Pulmonary artery endothelial cell (primary cell): ENCODE results near the gene ELAVL4. TPM values are rescaled to one million over a fixed set of nuclear protein-coding genes. Genes with fewer than 3 reads are reported as not detected.

Source experiments
- DNase-seq: peaks from one replicate; pipeline ENCODE4 v3.0.0-alpha.2; 2011; ENCODE audit warnings: low read depth, low spot score
- total RNA-seq: library from RNA; depleted of rRNA; stranded (reverse); fragments of >200 nt; gene quantifications from 2 replicates; pipeline ENCODE4 v1.2.3, GENCODE V29; 2014

The ELAVL4 gene
- total RNA-seq, 1 donor from 2014 or later, result not detected

DNA sequence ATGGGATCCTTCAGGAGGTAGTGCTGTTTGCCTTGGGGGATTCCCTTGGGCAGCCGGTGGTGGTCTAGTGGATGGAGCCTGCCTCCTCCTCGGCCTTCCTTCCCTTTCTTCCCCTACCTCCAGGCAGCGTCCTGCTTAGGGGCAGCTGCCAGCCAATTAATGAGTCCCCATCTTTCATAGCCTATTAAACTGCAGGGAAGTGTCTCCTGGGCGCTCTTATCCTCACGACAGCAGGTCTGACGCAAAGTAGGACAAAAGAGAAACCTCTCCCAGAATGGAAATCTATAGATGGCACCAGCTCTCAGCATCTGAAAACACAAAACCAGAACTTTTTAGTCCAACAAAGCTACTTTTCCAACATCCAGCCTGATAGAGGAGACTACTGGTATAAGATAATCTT lies 69.3 kb downstream of the ELAVL4 start:
- no peak for DNase-seq

DNA sequence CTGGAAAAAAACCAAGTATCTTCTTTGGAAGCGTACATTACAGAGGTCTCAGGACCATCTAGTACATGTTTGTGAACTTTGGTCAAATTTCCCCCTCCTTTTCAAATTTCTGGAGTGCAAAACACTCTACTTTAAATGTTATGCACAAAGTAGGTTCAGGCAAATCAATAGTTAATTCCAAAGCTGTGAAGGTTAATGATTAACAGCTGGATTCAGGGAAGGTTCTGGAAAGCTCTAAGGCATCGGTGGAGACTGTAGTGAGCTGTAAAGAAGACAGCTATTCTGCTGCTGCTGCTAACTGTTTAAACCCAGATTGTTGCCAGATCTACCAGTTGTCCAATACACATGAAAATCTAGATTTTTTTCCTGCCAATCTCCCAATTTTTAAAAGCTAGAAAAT lies 70.9 kb downstream of the ELAVL4 start:
- no peak for DNase-seq

DNA sequence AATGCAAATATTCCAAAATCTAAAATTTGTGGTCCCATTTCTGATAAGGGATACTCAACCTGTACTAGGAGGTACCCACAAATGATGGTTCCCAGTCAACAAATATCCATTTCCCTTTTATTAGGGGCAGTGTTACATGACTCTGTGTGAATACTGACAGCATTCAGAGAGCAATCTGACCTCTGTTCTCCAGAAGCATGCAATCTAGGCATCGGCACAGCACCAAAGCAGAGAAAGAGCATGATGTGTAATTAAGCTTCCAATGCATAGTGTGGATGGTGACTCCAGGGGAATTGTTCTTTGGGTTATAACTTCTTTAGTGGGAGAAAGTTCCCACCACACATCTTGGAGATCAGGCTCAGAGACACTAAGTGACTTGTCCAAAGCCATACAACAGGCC lies 71.6 kb downstream of the ELAVL4 start:
- no peak for DNase-seq

DNA sequence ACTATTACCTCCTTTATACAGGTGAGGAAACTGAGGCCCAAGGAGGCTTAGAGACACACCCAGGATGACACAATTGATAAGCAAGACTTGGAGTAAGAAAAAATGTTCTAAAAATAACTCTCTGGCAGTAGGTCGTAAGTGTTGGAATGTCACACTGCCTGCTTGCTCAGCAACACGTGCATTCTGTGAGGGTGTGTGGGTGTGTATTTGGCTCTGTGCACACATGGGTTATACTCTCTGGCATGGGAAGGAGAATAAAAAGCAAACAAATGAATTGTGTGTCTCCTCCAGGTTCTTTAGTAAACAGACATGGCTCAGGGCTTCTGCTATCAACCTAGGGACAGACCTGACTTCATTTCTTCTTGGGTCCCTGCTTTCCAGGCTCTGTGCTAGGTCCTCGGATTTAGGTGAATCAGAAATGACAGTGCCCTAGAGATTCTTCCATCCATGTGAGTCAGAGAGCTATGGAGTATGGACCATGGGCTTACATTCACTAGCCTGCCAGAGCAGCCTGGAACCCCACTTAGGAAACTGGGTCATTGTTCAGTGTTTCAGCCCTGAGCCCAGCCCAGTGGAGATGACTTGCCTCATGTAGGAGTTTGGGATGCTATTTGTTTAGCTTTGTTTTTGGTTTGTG lies 72.4 kb downstream of the ELAVL4 start:
- no peak for DNase-seq

DNA sequence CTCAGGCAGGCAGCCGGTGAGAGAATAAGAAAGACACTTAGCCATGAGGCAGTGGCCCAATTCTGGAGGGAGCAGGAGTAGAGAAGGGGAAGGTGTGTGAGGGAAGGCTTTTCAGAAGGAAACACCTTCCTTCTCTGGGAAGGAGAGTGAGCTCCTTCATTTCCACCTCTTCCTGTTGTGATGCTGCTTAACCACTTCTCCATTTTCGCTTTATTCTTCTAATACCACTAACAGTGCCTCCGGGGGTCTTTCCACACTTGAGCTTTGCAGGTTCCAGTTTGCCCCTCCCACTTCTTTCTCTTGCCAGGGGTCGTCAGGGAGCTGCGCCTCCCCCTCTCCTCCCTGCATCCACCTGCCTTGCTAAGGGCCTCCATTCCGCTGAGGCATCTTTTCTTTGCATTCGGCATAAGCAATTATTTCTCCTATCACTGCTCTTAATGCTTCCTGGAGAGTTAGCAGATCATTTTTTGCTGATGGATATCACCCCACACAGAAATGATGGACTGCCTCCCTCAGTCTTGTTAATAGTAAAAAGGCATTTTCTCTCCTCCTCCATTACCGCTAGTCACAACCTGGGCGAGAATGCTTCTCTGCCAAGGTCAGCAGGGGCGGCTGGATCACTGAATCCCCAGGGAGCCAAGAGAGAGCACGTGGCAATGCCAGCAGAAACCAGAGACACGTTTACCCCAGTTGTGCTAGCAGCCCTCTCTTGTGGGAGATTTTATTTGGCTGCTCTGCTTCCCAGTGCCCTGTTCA lies 74.8 kb downstream of the ELAVL4 start:
- DNase-seq, result no peak

DNA sequence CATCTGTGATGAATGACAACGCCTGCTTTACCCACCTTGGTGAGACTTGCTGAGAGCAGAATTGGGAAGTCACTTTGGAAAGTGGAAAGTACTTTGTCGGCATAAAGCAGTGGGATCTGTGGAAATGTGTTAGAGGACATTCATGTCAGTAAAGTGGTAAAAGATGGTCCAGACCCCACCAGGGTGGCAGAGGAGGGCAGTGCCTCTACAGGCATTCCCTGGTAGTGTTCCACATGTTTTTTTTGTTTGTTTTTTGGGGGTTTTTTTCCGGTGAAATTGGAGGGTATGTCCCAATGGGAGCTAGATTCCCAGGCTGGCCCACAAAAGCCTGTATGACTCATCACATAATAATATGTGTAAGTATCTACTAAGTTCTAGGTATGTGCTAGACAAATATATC lies 80.6 kb downstream of the ELAVL4 start:
- DNase-seq, result no peak

DNA sequence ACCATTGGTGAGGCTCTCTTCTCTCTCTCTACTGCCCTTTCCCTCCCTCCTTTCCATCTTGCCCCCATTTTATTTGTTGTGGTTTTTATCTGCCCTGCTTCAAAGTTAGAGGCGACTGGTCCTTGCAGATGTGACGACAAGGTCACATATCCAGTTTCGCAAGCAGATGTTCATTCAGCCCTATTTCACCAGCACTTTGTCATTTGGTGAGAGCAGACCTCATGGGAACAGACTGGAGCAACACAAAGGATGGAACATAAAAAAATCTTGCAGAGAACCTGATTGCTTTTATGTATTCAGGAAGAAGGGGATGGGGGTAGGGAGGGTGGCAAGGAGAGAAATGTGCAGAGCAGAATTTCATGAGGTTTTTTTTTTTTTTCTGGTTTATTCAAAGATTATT lies 84.3 kb downstream of the ELAVL4 start:
- DNase-seq, result no peak

DNA sequence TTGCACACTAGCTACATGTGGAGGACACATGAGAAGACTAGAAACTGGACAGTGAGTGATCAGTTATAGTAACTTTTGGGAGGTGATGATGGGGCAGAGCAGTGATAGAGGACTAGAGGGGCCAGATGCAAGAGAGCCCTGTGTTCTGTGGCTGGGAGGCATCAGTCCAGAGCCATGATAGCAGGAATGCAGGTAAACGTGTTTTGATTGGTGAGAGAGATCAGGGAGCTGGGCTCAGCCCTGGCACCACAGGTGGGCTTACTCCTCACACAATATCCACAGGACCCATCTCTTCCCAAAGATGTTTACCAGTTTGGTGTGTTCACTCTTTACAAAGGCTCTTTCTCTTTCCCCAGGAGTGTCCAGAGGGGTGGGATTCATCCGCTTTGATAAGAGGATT lies 86.5 kb downstream of the ELAVL4 start:
- DNase-seq, result no peak

DNA sequence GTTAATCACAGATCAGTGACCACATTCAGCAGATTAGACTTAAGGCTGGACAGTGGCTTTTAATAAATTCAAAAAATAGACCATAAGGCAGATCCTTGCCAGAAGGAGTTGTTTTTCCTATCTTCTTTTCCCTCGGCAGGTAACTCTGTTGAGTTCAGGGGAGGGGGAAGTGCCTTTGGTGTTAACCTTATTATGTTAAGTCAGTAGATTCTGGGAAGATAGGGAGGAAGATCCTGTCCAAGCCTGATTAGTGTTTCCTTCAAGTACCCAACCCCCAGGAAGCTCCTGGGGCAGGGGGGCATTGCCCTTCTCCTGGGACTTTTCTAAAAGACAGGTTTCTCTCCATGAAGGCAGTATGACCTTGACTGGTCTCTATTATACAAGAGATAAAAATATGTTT lies 87.4 kb downstream of the ELAVL4 start:
- DNase-seq, result no peak

DNA sequence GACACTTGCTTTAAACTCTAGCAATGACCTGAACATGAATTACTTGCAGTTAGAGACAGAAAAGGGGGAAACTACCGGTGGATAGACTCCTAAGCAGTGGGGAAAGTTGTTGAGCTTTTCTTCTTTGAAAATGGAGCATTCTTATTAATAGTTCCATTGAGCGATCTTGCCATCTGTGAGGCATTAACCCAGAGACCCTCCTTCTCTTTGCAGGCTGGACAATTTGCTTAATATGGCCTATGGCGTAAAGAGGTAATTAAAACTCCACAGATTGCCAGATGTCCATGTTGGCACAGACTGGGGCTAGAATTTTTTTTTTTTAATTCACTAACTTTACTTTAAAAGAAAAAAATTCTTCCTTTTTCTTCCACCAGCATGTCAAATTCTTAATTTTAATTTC lies 88.5 kb downstream of the ELAVL4 start:
- no peak for DNase-seq

DNA sequence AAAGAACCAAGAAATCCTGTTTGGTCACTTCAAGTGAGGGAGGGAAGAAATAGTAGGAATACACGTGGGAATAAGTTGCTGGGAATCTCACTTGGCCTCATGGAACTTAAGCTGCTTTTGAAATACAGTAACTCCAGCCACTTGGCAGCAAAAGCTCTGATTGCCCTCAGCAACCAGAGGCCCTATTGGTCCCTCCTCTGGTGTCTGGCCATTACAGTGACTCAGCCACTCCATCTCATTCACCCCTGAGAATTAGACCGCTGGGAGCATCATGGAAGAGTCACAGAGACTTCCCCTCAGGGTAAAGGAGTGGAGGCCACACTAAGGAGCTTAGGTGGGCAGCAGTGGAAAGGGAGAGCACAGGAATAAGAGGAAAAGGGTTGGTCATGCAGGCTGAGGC lies 99.6 kb downstream of the ELAVL4 start:
- DNase-seq, result no peak

DNA sequence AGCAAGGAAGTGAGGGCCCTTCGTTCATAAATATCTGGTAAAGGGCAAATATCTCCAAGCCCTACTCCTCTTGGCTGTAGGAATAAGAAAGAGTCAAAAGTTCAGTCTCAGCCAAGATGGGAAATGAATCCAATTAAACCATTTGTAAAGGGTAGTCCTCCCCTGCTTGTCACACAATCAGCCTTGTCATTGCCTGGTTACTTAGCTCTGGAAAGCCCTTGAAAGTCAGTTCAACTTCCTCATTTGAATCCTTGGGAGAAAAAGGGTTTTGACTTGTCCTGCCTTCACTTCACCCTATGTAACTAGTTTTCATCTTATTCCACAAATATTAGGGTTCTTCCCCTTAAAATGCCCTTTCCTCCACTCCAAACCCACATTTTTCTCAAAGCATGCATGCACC lies 100.0 kb downstream of the ELAVL4 start:
- no peak for DNase-seq

DNA sequence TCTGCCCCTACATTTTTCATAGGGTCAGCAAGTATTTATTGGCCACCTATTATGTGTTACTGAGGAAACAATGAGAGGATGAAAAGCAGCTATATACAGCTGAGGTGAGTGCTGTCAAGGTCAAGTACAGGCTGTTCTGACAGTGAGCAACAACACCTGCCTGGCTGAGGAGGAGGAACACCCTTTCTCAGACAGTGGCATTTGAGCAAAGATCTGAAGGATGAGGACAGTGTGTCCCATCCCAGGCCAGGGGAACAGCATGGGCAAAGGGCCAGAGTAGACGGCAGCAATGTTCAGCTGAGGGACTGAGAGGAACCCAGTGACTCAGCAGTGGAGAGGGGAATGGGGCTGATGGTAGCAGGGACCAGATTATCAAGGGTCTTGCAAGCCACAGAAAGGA lies 101.0 kb downstream of the ELAVL4 start:
- DNase-seq, result no peak

DNA sequence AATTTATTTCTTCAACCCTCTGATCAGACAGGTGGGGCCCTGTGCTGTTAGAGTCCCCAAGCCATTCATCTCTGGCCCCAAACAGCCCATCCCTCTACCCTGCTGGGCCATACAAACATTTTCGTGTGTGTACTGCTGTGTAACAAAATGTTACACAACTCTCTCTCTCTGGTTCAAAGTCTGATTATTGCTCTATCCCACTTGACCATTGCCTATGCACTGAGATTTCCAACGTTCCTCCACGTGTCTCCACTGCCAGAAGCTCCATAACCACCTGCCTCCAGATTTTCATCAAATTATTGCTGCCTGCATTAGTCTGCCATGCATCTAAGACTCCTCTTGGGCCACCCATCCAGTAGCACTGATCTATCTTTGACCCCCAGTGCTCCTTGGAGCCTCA lies 104.8 kb downstream of the ELAVL4 start:
- DNase-seq, result no peak

DNA sequence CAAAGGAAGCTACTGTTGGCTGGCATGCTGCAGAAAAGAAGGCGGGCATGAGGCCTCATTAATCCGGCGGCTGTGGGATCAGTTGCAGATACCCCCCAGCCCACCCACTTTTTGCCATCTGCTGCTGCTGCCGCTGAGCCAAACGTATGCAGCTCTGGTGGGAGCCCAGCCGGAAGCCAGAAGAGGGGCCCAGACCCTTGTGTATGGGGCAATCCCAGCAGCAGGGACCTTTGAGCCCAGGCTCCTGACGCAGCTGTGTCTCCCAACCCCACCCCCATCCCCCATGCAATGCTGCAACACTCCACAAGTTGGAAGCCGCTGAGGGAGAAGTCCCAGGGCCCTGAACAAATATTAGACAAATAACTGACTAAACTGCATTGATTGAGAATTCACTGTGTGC lies 106.0 kb downstream of the ELAVL4 start:
- no peak for DNase-seq

DNA sequence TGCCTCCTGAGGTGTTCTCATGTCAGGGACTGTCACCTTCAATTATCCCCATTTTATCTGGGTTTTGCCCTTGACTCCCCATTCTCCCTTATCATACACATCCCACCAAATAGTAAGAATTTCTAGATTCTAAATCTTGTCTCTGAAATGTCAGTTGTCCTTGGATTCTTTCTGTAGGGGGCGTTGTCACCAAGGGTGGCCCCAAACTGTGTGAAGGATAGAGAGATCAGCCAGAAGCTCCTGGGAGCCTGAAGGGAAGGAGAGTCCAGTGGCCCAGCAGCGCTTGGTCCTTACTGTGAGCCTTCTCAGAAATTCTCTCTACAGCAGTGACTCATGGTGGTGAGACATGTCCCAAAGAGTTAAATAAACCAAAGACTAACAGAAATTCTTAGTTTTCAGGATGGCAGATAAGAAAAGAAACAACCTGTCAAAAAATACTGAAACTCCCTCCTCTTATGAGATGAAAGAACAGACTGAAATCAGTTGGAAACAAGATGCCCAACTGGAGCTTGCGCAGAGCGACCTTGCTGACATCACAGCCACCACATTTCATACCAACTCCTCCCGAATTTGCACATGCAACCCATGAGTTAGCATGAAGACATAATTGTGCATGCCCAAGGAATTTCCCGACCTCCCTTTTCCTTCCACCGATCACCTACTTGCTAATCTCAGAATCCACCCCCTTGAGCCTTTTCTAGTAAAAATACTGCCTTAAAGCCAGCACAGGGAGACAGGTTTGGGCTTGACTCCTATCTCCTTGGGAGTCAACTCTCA lies 109.8 kb downstream of the ELAVL4 start:
- no peak for DNase-seq

DNA sequence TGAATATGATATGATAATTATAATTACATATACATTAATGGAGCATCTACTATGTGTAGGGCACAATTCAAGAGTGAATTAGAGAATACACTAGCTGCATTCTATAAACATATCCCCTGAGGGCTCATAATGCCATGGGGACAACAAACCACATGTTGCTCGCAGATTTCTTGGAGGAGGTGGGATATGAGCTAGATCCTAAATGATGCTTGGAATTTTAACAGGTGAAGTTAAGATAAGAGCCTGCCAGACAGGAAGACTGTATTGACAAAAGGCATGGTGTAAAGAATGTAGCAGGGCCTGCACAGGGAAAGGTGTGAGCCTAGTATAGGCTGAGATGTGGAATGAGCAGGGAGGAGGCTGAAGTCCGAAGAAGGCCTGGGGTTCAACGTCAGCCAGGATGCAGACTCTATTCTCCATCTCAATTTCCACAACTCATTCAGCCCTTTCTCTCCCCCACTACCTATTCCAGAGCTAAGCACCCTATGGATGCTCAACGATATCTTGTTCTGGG lies 120.2 kb downstream of the ELAVL4 start:
- DNase-seq, result no peak

DNA sequence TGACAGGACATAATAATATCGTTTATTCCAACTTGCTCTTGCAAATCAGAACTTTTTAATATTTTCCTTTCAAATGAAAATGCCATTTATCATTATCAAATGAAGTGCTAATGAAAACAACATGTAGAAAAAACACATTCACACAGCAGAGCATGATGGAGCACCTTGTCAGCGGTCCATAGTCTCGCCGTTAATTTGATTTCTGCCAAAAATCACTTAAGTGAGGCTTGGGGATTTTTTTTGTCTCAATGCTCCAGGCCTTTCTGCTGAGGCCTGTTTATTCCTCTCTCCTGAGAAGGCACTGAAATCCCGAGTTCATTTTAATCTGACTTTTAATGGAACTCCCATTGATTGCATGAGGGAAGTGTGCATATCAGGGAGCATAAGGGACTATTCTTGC lies 122.5 kb downstream of the ELAVL4 start:
- DNase-seq, result no peak

DNA sequence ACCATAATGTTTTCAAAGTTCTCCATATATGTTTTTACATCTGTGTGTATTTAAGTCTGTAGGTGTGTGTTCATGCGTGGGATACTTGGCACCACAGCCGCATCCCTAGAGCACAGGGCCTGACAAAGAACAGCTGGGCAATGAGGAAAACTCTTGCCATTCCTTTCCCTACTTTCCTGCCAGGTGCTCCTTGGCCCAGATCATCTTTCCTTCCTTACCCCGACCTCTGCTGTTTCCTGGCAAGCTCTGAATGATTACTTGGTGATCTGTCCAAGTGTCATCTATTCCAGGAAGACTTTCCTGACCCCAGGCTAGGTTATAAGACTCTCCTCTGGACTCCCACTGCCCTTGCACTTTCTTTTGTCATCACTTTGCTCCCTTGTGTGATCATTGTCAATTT lies 123.6 kb downstream of the ELAVL4 start:
- DNase-seq, result no peak

DNA sequence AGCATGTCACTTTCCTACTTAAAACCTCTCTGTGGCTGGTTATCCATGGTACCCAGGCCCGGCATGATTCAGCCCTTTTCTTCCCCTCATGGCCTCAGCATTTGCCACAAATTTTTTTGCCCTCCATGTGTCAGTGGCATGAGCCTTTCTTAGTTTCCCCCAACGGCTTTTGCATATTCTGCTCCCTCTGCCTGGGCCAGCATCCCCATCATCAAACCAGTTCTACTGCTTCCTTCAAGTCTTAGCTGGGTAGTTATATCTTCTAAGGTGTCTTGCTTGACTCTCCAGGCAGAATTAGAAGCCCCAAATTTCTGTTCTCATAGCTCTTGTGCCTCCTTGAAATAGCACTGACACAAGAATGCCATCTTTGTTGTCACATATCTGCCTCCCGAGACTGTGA lies 127.9 kb downstream of the ELAVL4 start:
- DNase-seq, result no peak

DNA sequence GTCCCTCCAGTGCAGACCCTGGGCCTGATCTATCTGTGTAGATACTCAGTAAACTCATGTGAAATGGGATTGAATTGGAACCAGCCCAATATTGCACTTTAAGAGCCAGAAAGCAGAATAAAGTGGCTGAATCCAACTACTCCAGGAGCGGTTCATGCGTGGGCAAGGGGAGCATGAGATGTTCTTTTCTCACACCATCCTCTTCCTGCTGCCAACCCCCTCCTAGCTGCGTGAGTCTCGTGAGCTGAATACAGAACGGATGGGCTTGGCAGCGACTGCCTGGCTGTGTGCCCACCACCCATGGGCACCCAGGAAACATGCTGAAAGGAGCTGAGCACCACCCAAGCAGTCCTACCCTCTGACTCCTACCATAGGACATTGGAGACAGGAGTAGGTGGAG lies 128.3 kb downstream of the ELAVL4 start:
- DNase-seq, result no peak

DNA sequence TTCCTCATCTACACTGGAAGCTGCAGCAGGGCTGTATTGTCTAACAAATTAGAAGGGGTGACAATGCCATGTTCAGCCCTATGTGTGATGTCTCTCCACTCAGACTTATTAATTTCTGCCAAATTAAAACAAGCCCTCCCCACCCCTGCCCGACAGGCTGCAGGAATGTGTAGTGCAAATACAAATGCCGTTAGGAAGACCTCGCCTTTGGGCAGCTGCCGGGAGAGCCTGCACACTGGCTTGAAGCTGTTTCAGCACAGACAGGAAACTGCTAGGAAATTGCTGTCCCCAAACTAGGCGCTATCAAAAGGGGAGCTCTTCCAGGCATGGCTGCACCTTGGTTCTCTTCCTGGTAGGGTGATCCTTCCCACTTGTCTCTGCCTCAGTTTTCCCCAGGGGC lies 135.2 kb downstream of the ELAVL4 start:
- no peak for DNase-seq
